Glutamatergic neuron (in vitro differentiated cells): ENCODE results near the gene PIP4K2A. TPM values are rescaled to one million over a fixed set of nuclear protein-coding genes. Genes with fewer than 3 reads are reported as not detected.
"Not testable (repeated sequence)": the region's sequence is repeated elsewhere in the genome, so short reads cannot be mapped to it uniquely, and the experiment has no call there.

Experiments used
- DNase-seq: peaks from one replicate; pipeline ENCODE4 v3.0.0; 2022
- H3K27ac Mint-ChIP-seq: one replicate; pipeline ENCODE4 v1.8.0; 2020; ENCODE audit warnings: mild to moderate bottlenecking, mixed read lengths, inconsistent platforms; ENCODE audit not compliant: unreplicated experiment
- H3K27me3 Mint-ChIP-seq: one replicate; pipeline ENCODE4 v1.8.0; 2020; ENCODE audit warnings: mild to moderate bottlenecking, moderate library complexity, mixed read lengths, inconsistent platforms; ENCODE audit not compliant: unreplicated experiment
- H3K36me3 Mint-ChIP-seq: one replicate; pipeline ENCODE4 v1.8.0; 2020; ENCODE audit warnings: mild to moderate bottlenecking, mixed read lengths, inconsistent platforms; ENCODE audit not compliant: unreplicated experiment
- H3K4me1 Mint-ChIP-seq: one replicate; pipeline ENCODE4 v1.8.0; 2020; ENCODE audit warnings: mild to moderate bottlenecking, low read depth, mixed read lengths, inconsistent platforms; ENCODE audit not compliant: unreplicated experiment
- H3K4me3 Mint-ChIP-seq: one replicate; pipeline ENCODE4 v1.8.0; 2020; ENCODE audit warnings: mild to moderate bottlenecking, mixed read lengths, inconsistent platforms; ENCODE audit not compliant: unreplicated experiment
- H3K9me3 Mint-ChIP-seq: one replicate; pipeline ENCODE4 v1.8.0; 2020; ENCODE audit warnings: mild to moderate bottlenecking, moderate library complexity, mixed read lengths, inconsistent platforms; ENCODE audit not compliant: unreplicated experiment
- total RNA-seq: library from RNA; stranded (reverse); fragmentation: NEBNext Ultra II Directional; extraction: Animal tissue kit (Norgen Biotek cat#: 25700); gene quantifications from one replicate; pipeline ENCODE4 v1.2.1, GENCODE V29; 2021; ENCODE audit not compliant: unreplicated experiment
- TF ChIP-seq, protein P1 (sequence below): fragments of 200-600 bp; sonication (generic); IDR thresholded peaks from one replicate; pipeline ENCODE4 v1.5.0; 2021; ENCODE audit not compliant: partially characterized antibody, unreplicated experiment

Gene PIP4K2A
- total RNA-seq, 1 donor from 2014 or later = 20.7 TPM

DNA sequence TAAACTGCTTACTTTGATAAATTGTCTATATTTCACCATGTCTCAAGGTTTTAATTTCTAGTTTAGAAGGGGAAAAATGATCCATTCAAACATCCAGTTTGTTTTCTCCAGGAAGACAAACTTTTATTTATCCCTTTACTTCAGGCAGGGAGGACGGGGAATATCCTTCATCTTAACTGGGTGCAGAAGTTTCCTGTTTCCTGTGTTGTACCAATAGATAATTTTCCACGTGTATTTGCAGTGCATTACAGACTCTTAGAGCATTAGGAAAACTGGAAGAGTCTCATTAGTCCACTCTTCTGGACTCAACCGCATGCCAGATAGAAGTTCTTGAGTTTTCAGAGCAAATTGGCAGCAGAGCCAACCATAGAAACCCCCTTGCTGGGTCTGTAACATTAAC is 39.4 kb upstream of the PIP4K2A start:
- no peak overlapping the region for H3K27ac Mint-ChIP-seq
- H3K9me3 Mint-ChIP-seq = no peaks in the 10 kb centered on the region
- no peak for DNase-seq
- no peaks in the 10 kb centered on the region for H3K36me3 Mint-ChIP-seq
- TF ChIP-seq, protein P1, sequence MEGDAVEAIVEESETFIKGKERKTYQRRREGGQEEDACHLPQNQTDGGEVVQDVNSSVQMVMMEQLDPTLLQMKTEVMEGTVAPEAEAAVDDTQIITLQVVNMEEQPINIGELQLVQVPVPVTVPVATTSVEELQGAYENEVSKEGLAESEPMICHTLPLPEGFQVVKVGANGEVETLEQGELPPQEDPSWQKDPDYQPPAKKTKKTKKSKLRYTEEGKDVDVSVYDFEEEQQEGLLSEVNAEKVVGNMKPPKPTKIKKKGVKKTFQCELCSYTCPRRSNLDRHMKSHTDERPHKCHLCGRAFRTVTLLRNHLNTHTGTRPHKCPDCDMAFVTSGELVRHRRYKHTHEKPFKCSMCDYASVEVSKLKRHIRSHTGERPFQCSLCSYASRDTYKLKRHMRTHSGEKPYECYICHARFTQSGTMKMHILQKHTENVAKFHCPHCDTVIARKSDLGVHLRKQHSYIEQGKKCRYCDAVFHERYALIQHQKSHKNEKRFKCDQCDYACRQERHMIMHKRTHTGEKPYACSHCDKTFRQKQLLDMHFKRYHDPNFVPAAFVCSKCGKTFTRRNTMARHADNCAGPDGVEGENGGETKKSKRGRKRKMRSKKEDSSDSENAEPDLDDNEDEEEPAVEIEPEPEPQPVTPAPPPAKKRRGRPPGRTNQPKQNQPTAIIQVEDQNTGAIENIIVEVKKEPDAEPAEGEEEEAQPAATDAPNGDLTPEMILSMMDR = no peak
- H3K4me1 Mint-ChIP-seq = no peaks in the 10 kb centered on the region
- no peaks in the 10 kb centered on the region for H3K27me3 Mint-ChIP-seq
- H3K4me3 Mint-ChIP-seq = no peak overlapping the region

DNA sequence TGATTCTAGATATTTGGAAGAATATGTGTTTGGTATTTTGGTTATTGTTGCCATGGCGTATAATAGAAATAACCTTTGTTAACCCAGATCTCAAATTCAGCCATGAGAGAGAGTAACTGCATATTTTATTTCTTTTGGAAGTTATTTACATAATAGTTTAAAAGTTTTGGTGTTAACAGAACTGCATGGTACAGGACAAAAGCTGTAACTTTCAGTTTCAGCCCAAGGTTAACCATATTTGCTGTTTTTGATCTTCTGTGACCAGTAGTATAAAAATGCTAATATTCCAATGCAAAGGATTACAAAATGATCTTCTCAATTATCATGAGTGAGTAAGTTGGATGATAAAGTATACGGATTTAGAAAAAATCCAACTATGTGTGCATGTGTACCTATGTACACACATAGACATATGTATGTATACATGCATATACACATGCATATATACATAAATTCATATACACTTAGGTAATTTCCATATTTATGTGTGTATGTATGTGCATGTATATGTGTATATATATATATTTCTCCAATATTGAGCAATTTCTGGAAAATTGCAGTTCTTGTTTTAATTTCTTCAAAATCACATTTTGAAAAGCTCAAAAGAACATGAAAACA is 38.0 kb upstream of the PIP4K2A start:
- TF ChIP-seq, protein P1 = no peak
- Mint-ChIP-seq H3K4me3 (no peak overlapping the region), H3K27me3 (no peaks in the 10 kb centered on the region), H3K27ac (no peak overlapping the region), H3K36me3 (no peaks in the 10 kb centered on the region), H3K9me3 (peaks cover 2% of the 10 kb centered on the region), H3K4me1 (no peaks in the 10 kb centered on the region)
- DNase-seq = no peak

DNA sequence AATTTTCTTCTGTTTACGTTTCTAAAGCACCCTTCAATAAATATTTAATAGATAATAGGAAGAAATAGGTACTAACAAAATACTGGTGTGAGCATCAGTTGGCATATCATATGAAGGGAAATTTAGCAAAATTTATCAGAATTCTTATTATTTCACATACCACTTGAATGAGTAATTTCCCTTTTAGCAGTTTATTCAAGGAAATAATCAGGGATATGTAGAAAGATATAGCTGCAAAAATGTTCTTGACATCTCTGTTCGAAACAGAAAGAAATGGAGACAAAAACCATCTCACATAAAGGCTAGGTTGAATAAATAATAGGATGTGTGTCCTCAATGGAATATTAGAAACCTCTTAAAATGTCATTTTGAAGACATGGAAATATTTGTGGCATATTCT is 35.8 kb upstream of the PIP4K2A start:
- Mint-ChIP-seq H3K4me3 (no peak overlapping the region), H3K36me3 (no peaks in the 10 kb centered on the region), H3K4me1 (no peaks in the 10 kb centered on the region), H3K9me3 (peaks cover 2% of the 10 kb centered on the region), H3K27ac (no peak overlapping the region), H3K27me3 (no peaks in the 10 kb centered on the region)
- DNase-seq = no peak
- TF ChIP-seq, protein P1 = no peak

DNA sequence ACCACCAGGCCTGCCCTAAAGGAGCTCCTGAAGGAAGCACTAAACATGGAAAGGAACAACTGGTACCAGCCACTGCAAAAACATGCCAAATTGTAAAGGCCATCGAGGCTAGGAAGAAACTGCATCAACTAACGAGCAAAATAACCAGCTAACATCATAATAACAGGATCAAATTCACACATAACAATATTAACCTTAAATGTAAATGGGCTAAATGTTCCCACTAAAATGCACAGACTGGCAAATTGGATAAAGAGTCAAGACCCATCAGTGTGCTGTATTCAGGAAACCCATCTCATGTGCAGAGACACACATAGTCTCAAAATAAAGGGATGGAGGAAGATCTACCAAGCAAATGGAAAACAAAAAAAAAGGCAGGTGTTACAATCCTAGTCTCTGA is 30.5 kb upstream of the PIP4K2A start:
- not testable (repeated sequence) for H3K4me3 Mint-ChIP-seq, H3K27me3 Mint-ChIP-seq, H3K36me3 Mint-ChIP-seq, H3K9me3 Mint-ChIP-seq, H3K4me1 Mint-ChIP-seq, H3K27ac Mint-ChIP-seq, DNase-seq

DNA sequence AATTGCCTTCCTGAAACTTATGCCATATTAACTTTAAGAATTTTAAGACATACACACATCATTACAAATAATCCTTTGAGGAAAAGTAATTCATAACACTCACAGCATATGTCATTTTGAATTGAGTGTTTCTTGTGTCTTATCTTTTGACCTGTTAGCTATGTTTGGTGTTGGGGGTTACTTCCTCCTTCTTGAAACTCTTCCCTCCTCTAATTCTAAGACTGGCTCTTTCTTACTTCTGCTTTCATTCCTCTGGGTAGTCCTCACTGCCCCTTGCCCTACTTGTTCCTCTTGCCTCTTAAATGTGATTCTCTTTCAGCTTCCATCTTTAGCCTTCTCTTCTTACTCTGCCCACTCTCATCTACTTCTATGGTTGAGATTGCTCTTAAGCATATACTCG is 28.3 kb upstream of the PIP4K2A start:
- Mint-ChIP-seq H3K4me3 (no peak overlapping the region), H3K27ac (no peak overlapping the region), H3K9me3 (peaks cover 2% of the 10 kb centered on the region), H3K36me3 (no peaks in the 10 kb centered on the region), H3K27me3 (no peaks in the 10 kb centered on the region), H3K4me1 (no peaks in the 10 kb centered on the region)
- TF ChIP-seq, protein P1 = no peak
- no peak for DNase-seq

DNA sequence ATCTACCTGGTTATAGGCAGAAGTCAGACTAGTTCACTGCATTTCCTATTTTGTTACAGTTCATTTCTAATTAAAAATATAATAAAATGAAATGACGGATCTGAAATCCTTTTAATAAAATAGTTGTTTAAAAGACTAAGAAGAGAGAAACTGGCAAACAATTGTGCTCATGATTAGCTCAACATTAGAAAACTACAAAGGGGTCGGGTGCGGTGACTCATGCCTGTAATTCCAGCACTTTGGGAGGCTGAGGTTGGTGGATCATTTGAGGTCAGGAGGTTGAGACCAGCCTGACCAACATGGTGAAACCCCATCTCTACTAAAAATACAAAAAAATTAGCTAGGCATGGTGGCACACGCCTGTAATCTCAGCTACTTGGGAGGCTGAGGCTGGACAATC is 27.3 kb upstream of the PIP4K2A start:
- H3K36me3 Mint-ChIP-seq, H3K9me3 Mint-ChIP-seq, DNase-seq, H3K4me1 Mint-ChIP-seq, H3K4me3 Mint-ChIP-seq, H3K27ac Mint-ChIP-seq, H3K27me3 Mint-ChIP-seq: not testable (repeated sequence)
